Stimulated activated CD8-positive, alpha-beta memory T cell treated with anti-CD3 and anti-CD28 coated beads, Interleukin-7, amount 100 ng/mL, for 1 hour (primary cell): ENCODE data around the gene GBX1.

ENCODE experiments used
- DNase-seq, 2 donors: peaks; one replicate each; pipeline ENCODE4 v3.0.0-alpha.2; 2020; ENCODE audit warnings: low read depth in 2 of 2

Gene GBX1

GRCh38 chr7:151167197-151167961 is at the start of gene GBX1:
GBX1 (minus strand) TSS chr7:151167694; CDS start chr7:151167548, 146 bp downstream.
- DNase-seq = no peak

- DNase-seq = no peak
Measured at GRCh38 chr7:151215396-151215795, 47.9 kb upstream of the GBX1 start.

- DNase-seq = no peak
Measured at GRCh38 chr7:151213826-151214225, 46.3 kb upstream of the GBX1 start.

- no peak for DNase-seq
Measured at GRCh38 chr7:151212626-151213025, 45.1 kb upstream of the GBX1 start.

GRCh38 chr7:151211155-151211772 is 43.8 kb upstream of the GBX1 start:
- DNase-seq = no peak

GRCh38 chr7:151210087-151210854 is 42.8 kb upstream of the GBX1 start, which contains the start of gene H2BK1:
H2BK1 (minus strand) TSS chr7:151210488; CDS start chr7:151210318, 170 bp downstream.
- DNase-seq = no peak

GRCh38 chr7:151209588-151209987 is 42.1 kb upstream of the GBX1 start:
- DNase-seq = no peak

- no peak for DNase-seq
Measured at GRCh38 chr7:151208253-151208862, 40.9 kb upstream of the GBX1 start.

GRCh38 chr7:151207804-151208203 is 40.3 kb upstream of the GBX1 start:
- DNase-seq = no peak

GRCh38 chr7:151207315-151207714 is 39.8 kb upstream of the GBX1 start:
- DNase-seq = no peak

GRCh38 chr7:151206914-151207313 is 39.4 kb upstream of the GBX1 start:
- no peak for DNase-seq

GRCh38 chr7:151205730-151206129 is 38.2 kb upstream of the GBX1 start:
- no peak for DNase-seq

- no peak for DNase-seq
Measured at GRCh38 chr7:151204383-151205032, 37.0 kb upstream of the GBX1 start.

GRCh38 chr7:151202836-151203235 is 35.3 kb upstream of the GBX1 start:
- DNase-seq = no peak

GRCh38 chr7:151201751-151202150 is 34.3 kb upstream of the GBX1 start:
- DNase-seq = no peak

- DNase-seq = no peak
Measured at GRCh38 chr7:151201344-151201743, 33.9 kb upstream of the GBX1 start.

- DNase-seq = no peak
Measured at GRCh38 chr7:151198945-151199848, 31.7 kb upstream of the GBX1 start.

- no peak for DNase-seq
Measured at GRCh38 chr7:151197932-151198331, 30.4 kb upstream of the GBX1 start.

- DNase-seq = no peak
Measured at GRCh38 chr7:151195616-151196450, 28.3 kb upstream of the GBX1 start.

- DNase-seq = no peak
Measured at GRCh38 chr7:151194188-151194587, 26.7 kb upstream of the GBX1 start.
